ENCODE results near the gene MRFAP1.

GRCh38 chr4:6632125-6632524, 8.4 kb upstream of the MRFAP1 start:
- TF ChIP-seq, protein P1, sequence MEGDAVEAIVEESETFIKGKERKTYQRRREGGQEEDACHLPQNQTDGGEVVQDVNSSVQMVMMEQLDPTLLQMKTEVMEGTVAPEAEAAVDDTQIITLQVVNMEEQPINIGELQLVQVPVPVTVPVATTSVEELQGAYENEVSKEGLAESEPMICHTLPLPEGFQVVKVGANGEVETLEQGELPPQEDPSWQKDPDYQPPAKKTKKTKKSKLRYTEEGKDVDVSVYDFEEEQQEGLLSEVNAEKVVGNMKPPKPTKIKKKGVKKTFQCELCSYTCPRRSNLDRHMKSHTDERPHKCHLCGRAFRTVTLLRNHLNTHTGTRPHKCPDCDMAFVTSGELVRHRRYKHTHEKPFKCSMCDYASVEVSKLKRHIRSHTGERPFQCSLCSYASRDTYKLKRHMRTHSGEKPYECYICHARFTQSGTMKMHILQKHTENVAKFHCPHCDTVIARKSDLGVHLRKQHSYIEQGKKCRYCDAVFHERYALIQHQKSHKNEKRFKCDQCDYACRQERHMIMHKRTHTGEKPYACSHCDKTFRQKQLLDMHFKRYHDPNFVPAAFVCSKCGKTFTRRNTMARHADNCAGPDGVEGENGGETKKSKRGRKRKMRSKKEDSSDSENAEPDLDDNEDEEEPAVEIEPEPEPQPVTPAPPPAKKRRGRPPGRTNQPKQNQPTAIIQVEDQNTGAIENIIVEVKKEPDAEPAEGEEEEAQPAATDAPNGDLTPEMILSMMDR (IDR thresholded peaks at IDR 0.05), result no peak
- TF ChIP-seq EZH2 (IDR thresholded peaks at IDR 0.05), result no peak

Measured in neural progenitor cell (in vitro differentiated cells).